ENCODE measurements around the gene ACTL8.

Gene ACTL8

GRCh38 chr1:17755120-17755519 is at the start of gene ACTL8:
ACTL8 (plus strand) TSS chr1:17755333; CDS start chr1:17823009, 67,676 bp downstream.
- DNase-seq: no peak

- DNase-seq: no peak
These were observed 48.7 kb upstream of the ACTL8 start for GRCh38 chr1:17706445-17706844.

- DNase-seq: no peak
These were observed 45.2 kb upstream of the ACTL8 start for GRCh38 chr1:17709981-17710380.

- no peak for DNase-seq
These were observed 44.1 kb upstream of the ACTL8 start for GRCh38 chr1:17710889-17711576.

GRCh38 chr1:17711577-17711910 is 43.6 kb upstream of the ACTL8 start:
- DNase-seq: no peak

- DNase-seq: no peak
These were observed 43.2 kb upstream of the ACTL8 start for GRCh38 chr1:17711941-17712340.

GRCh38 chr1:17713993-17714392 is 41.1 kb upstream of the ACTL8 start:
- no peak for DNase-seq

GRCh38 chr1:17717594-17718535 is 37.3 kb upstream of the ACTL8 start:
- DNase-seq: no peak

- no peak for DNase-seq
These were observed 35.3 kb upstream of the ACTL8 start for GRCh38 chr1:17719874-17720273.

- no peak for DNase-seq
These were observed 33.7 kb upstream of the ACTL8 start for GRCh38 chr1:17721444-17721843.

GRCh38 chr1:17723684-17724083 is 31.4 kb upstream of the ACTL8 start:
- DNase-seq: no peak

GRCh38 chr1:17724150-17724549 is 31.0 kb upstream of the ACTL8 start:
- no peak for DNase-seq

- DNase-seq: no peak
These were observed 29.9 kb upstream of the ACTL8 start for GRCh38 chr1:17725084-17725719.

GRCh38 chr1:17725811-17726582 is 29.1 kb upstream of the ACTL8 start:
- DNase-seq: no peak

- no peak for DNase-seq
These were observed 26.9 kb upstream of the ACTL8 start for GRCh38 chr1:17728123-17728712.

GRCh38 chr1:17729248-17729647 is 25.9 kb upstream of the ACTL8 start:
- no peak for DNase-seq

GRCh38 chr1:17729909-17730308 is 25.2 kb upstream of the ACTL8 start:
- no peak for DNase-seq

GRCh38 chr1:17731460-17731859 is 23.7 kb upstream of the ACTL8 start:
- DNase-seq: no peak

- DNase-seq: no peak
These were observed 22.7 kb upstream of the ACTL8 start for GRCh38 chr1:17732475-17732874.

GRCh38 chr1:17733661-17734060 is 21.5 kb upstream of the ACTL8 start:
- no peak for DNase-seq

GRCh38 chr1:17734609-17735008 is 20.5 kb upstream of the ACTL8 start:
- DNase-seq: no peak

- no peak for DNase-seq
These were observed 19.8 kb upstream of the ACTL8 start for GRCh38 chr1:17735348-17735747.

- DNase-seq: no peak
These were observed 19.3 kb upstream of the ACTL8 start for GRCh38 chr1:17735793-17736192.

Measured in NCI-H1048 (cell line).